ENCODE results near the gene NMNAT2.

- TF ChIP-seq CTCF (conservative IDR thresholded peaks at IDR 0.05; ENCODE audit: low read depth in 2 of 2) (no peak), EZH2 (IDR thresholded peaks at IDR 0.05; ENCODE audit: low read depth, unreplicated experiment) (no peak), REST (IDR thresholded peaks at IDR 0.05; ENCODE audit: unreplicated experiment) (no peak), POLR2AphosphoS5 (IDR thresholded peaks at IDR 0.05; ENCODE audit: low read depth) (no peak), JUNB (IDR thresholded peaks at IDR 0.05; ENCODE audit: unreplicated experiment) (no peak)
Measured at GRCh38 chr1:183424691-183425090, 6.5 kb upstream of the NMNAT2 start.
